ENCODE data around the gene YARS1.
"Not testable (repeated sequence)": the region's sequence is repeated elsewhere in the genome, so short reads cannot be mapped to it uniquely, and the experiment has no call there.

GRCh38 chr1:32795763-32796162, 21.4 kb downstream of the YARS1 start:
- TF ChIP-seq CTCF (IDR thresholded peaks at IDR 0.05 in 4 of 5, conservative IDR thresholded peaks at IDR 0.05 in 1 of 5); POLR2A (IDR thresholded peaks at IDR 0.05): not testable (repeated sequence)
